Activated CD4-positive, alpha-beta memory T cell treated with anti-CD3 and anti-CD28 coated beads for 36 hours (primary cell): ENCODE results near the gene GPX4. TPM values are rescaled to one million over a fixed set of nuclear protein-coding genes. Genes with fewer than 3 reads are reported as not detected.

Experiments used
- CTCF ChIA-PET: fragments of 350-600 bp; sonication (Branson Sonifier 250); formaldehyde crosslinking; loops from one replicate; lab custom pipeline; 2021; ENCODE audit warnings: antibody characterized with exemption, inconsistent platforms; lab: Charles Lee
- POLR2A ChIA-PET: fragments of 350-600 bp; sonication (Branson Sonifier 250); formaldehyde crosslinking; loops from one replicate; lab custom pipeline; 2021; ENCODE audit warnings: antibody characterized with exemption; lab: Charles Lee
- DNase-seq: peaks from one replicate; pipeline ENCODE4 v3.0.0-alpha.2; 2020
- H3K27ac Mint-ChIP-seq: one replicate; pipeline ENCODE4 v1.8.0; 2021; ENCODE audit warnings: mixed read lengths
- H3K27me3 Mint-ChIP-seq: one replicate; pipeline ENCODE4 v1.8.0; 2021; ENCODE audit warnings: mixed read lengths
- H3K36me3 Mint-ChIP-seq: one replicate; pipeline ENCODE4 v1.8.0; 2021; ENCODE audit warnings: mixed read lengths
- H3K4me1 Mint-ChIP-seq: one replicate; pipeline ENCODE4 v1.8.0; 2021; ENCODE audit warnings: low read depth, mixed read lengths
- H3K4me3 Mint-ChIP-seq: one replicate; pipeline ENCODE4 v1.8.0; 2021; ENCODE audit warnings: mild to moderate bottlenecking, mixed read lengths
- H3K9me3 Mint-ChIP-seq: one replicate; pipeline ENCODE4 v1.8.0; 2021; ENCODE audit warnings: mixed read lengths
- intact Hi-C: fragments of 100-400 bp; cut with micrococcal nuclease; formaldehyde crosslinking; loops from one replicate; pipeline ENCODE4 v1.15.1; 2023
- total RNA-seq, 2 experiments: library from RNA; stranded (reverse); gene quantifications; one replicate each; pipeline ENCODE4 v1.2.3, GENCODE V29; 2021

The GPX4 gene
- total RNA-seq, 2 experiments from 2014 or later = 274 to 275 TPM

- CTCF ChIA-PET = interaction anchor here (0.7 to 5.2 kb wide), 2 partner anchors 23 to 178 kb away, joined by 4 to 31 read pairs; partner anchors contain the start of gene ABCA7
- no peak overlapping the region for H3K4me3 Mint-ChIP-seq
- no peaks in the 10 kb centered on the region for H3K9me3 Mint-ChIP-seq
- no peak overlapping the region for H3K27ac Mint-ChIP-seq
- peaks cover 15% of the 10 kb centered on the region for H3K4me1 Mint-ChIP-seq
- intact Hi-C loops = no loop called here
- H3K27me3 Mint-ChIP-seq = no peaks in the 10 kb centered on the region
- H3K36me3 Mint-ChIP-seq = peaks cover 2% of the 10 kb centered on the region
- POLR2A ChIA-PET = no interaction called here
- peak; percentile 86 for DNase-seq
These were observed 40.5 kb upstream of the GPX4 start for GRCh38 chr19:1063030-1063908.

GRCh38 chr19:1063909-1064660, 39.7 kb upstream of the GPX4 start:
- CTCF ChIA-PET = interaction anchor here (0.6 to 5.2 kb wide), 18 partner anchors 11 to 384 kb away, joined by 3 to 41 read pairs (median 5); partner anchors contain the start of genes ABCA7, ATP5F1D, CIRBP and CNN2
- H3K4me1 Mint-ChIP-seq = peaks cover 21% of the 10 kb centered on the region
- H3K27me3 Mint-ChIP-seq = no peaks in the 10 kb centered on the region
- intact Hi-C loops = no loop called here
- peaks cover 9% of the 10 kb centered on the region for H3K36me3 Mint-ChIP-seq
- H3K9me3 Mint-ChIP-seq = no peaks in the 10 kb centered on the region
- DNase-seq = no peak
- no peak overlapping the region for H3K27ac Mint-ChIP-seq
- no peak overlapping the region for H3K4me3 Mint-ChIP-seq
- POLR2A ChIA-PET = interaction anchor here (1.0 to 5.1 kb wide), 5 partner anchors 12 to 361 kb away, joined by 3 to 55 read pairs (median 5); partner anchors contain the start of genes CIRBP and GPX4

DNA sequence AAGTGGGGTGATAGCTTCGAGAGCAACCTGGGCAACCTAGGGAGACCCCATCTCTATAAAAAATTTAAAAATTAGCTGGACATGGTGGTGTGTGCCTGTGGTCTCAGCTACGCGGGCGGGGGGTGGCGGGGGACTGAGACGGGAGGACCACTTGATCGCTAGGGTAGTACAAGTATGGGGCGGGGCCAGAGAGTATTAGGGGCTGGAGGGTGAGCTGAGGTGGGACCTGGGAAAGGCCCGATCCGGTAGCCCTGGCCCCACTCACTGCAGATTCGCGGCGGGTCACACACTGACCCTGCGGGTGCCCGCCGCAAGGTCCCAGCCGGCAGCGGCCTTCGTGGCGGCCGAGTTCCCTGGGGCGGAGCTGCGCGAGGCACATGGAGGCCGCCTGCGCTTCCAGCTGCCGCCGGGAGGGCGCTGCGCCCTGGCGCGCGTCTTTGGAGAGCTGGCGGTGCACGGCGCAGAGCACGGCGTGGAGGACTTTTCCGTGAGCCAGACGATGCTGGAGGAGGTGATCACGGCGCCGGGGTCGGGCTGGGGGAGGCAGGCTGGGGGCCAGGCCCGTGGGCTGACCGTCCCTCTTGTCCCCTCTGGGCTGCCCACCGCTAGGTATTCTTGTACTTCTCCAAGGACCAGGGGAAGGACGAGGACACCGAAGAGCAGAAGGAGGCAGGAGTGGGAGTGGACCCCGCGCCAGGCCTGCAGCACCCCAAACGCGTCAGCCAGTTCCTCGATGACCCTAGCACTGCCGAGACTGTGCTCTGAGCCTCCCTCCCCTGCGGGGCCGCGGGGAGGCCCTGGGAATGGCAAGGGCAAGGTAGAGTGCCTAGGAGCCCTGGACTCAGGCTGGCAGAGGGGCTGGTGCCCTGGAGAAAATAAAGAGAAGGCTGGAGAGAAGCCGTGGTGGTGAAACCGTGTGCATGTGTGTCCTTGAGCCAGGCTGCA, 38.9 kb upstream of the GPX4 start:
- Mint-ChIP-seq H3K4me1 (peaks cover 24% of the 10 kb centered on the region), H3K27me3 (no peaks in the 10 kb centered on the region), H3K9me3 (no peaks in the 10 kb centered on the region), H3K4me3 (peak overlapping the region; percentile 5), H3K27ac (no peak overlapping the region), H3K36me3 (peaks cover 12% of the 10 kb centered on the region)
- intact Hi-C loops = no loop called here
- ChIA-PET CTCF (interaction anchor here (0.6 to 5.2 kb wide), 23 partner anchors 8 to 384 kb away, joined by 3 to 41 read pairs (median 5); partner anchors contain the start of genes ABCA7, ATP5F1D, CIRBP and CNN2), POLR2A (interaction anchor here (0.6 to 5.1 kb wide), 9 partner anchors 11 to 362 kb away, joined by 3 to 55 read pairs (median 4); partner anchors contain the start of genes CIRBP and GPX4)
- peak; percentile 80 for DNase-seq

- intact Hi-C loops = loop anchor here (2.0 kb wide), 1 partner anchor 25 kb away; the partner anchor contains the start of gene ABCA7
- Mint-ChIP-seq H3K27ac (no peak overlapping the region), H3K27me3 (no peaks in the 10 kb centered on the region)
These were observed 38.1 kb upstream of the GPX4 start for GRCh38 chr19:1065606-1066109.

GRCh38 chr19:1066251-1066747, 37.5 kb upstream of the GPX4 start:
- DNase-seq = no peak
- ChIA-PET CTCF (interaction anchor here (0.9 to 5.2 kb wide), 14 partner anchors 10 to 203 kb away, joined by 3 to 41 read pairs (median 4); partner anchors contain the start of genes ABCA7, CIRBP, CNN2 and POLR2E), POLR2A (interaction anchor here (0.7 to 5.1 kb wide), 10 partner anchors 9 to 195 kb away, joined by 3 to 55 read pairs (median 4); partner anchors contain the start of genes ABCA7, GPX4 and RNU6-2)
- Mint-ChIP-seq H3K4me1 (peaks cover 26% of the 10 kb centered on the region), H3K9me3 (no peaks in the 10 kb centered on the region), H3K27ac (no peak overlapping the region), H3K27me3 (no peaks in the 10 kb centered on the region), H3K36me3 (peaks cover 12% of the 10 kb centered on the region), H3K4me3 (peak overlapping the region; percentile 64)
- intact Hi-C loops = loop anchor here (2.0 kb wide), 1 partner anchor 25 kb away; the partner anchor contains the start of gene ABCA7

More at GRCh38 chr19:1065606-1066109, 38.1 kb upstream of the GPX4 start:
- peaks cover 26% of the 10 kb centered on the region for H3K4me1 Mint-ChIP-seq
- ChIA-PET POLR2A (interaction anchor here (0.6 to 5.1 kb wide), 8 partner anchors 9 to 65 kb away, joined by 3 to 55 read pairs (median 4); partner anchors contain the start of gene GPX4), CTCF (interaction anchor here (0.9 to 5.2 kb wide), 13 partner anchors 9 to 203 kb away, joined by 3 to 41 read pairs (median 4); partner anchors contain the start of genes ABCA7, CIRBP, POLR2E and RNU6-2)
- no peak overlapping the region for H3K4me3 Mint-ChIP-seq
- H3K36me3 Mint-ChIP-seq = peaks cover 12% of the 10 kb centered on the region
- no peak for DNase-seq
- H3K9me3 Mint-ChIP-seq = no peaks in the 10 kb centered on the region

DNA sequence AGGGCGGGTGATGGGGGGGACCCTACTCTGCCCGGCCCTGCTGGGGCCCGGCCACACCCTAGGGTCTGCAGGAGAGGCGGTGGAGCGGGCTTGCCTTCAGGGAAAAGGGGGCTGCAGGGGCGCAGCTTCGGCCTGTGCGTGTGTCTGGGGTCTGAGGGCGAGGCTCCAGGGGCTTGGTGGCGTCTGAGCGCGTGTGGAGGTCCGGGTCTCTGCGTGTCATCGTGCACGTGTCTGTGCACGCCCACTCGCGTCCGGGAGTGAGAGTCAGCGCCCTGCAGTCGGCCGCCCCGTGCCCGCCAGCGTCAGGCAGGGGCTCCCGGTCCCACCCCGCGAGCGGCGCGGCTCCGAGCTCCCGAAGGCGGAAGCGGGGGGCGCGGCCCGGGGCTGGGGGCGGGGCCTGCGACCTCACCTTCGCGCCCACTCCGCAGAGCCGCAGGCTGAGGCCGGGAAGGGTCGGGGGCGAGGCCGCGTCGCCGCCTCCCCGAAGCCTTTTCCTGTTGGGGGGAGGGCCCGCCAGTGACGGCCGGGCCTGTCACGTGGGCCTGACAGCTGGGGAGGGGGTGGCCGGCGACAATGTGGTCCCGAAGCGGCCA, 37.0 kb upstream of the GPX4 start, which contains the start of gene ARHGAP45:
Gene ARHGAP45 (plus strand): TSS at position 420 of the 593 bp plus-strand sequence. CDS start 239 bp downstream, outside the sequence.
- CTCF ChIA-PET = interaction anchor here (0.8 to 5.2 kb wide), 17 partner anchors 9 to 202 kb away, joined by 3 to 41 read pairs (median 3); partner anchors contain the start of genes ABCA7, CIRBP, CNN2 and RNU6-2
- DNase-seq = peak; percentile 87
- Mint-ChIP-seq H3K9me3 (no peaks in the 10 kb centered on the region), H3K27ac (peak within 1 kb of the TSS; percentile 91), H3K27me3 (no peaks in the 10 kb centered on the region), H3K4me3 (peak within 1 kb of the TSS; percentile 88), H3K4me1 (peaks cover 29% of the 10 kb centered on the region), H3K36me3 (peaks cover 15% of the 10 kb centered on the region)
- POLR2A ChIA-PET = interaction anchor here (0.6 to 5.1 kb wide), 16 partner anchors 8 to 202 kb away, joined by 3 to 55 read pairs (median 4); partner anchors contain the start of genes ABCA7, CIRBP, CNN2 and GPX4
- intact Hi-C loops = loop anchor here (1.0 to 2.0 kb wide), 2 partner anchors 15 to 26 kb away; partner anchors contain the start of gene ABCA7

GRCh38 chr19:1067341-1067957, 36.3 kb upstream of the GPX4 start:
- Mint-ChIP-seq H3K36me3 (peaks cover 20% of the 10 kb centered on the region), H3K4me1 (peaks cover 34% of the 10 kb centered on the region), H3K9me3 (no peaks in the 10 kb centered on the region), H3K27me3 (no peaks in the 10 kb centered on the region), H3K27ac (peak overlapping the region; percentile 91), H3K4me3 (peak overlapping the region; percentile 88)
- DNase-seq = no peak
- POLR2A ChIA-PET = interaction anchor here (0.5 to 5.1 kb wide), 14 partner anchors 8 to 201 kb away, joined by 3 to 55 read pairs (median 4); partner anchors contain the start of genes ABCA7, CIRBP, CNN2 and GPX4
- intact Hi-C loops = loop anchor here (1.0 to 2.0 kb wide), 2 partner anchors 15 to 27 kb away; partner anchors contain the start of gene ABCA7
- CTCF ChIA-PET = interaction anchor here (0.8 to 5.2 kb wide), 14 partner anchors 9 to 202 kb away, joined by 3 to 41 read pairs (median 6); partner anchors contain the start of genes ABCA7, CIRBP, CNN2 and RNU6-2

DNA sequence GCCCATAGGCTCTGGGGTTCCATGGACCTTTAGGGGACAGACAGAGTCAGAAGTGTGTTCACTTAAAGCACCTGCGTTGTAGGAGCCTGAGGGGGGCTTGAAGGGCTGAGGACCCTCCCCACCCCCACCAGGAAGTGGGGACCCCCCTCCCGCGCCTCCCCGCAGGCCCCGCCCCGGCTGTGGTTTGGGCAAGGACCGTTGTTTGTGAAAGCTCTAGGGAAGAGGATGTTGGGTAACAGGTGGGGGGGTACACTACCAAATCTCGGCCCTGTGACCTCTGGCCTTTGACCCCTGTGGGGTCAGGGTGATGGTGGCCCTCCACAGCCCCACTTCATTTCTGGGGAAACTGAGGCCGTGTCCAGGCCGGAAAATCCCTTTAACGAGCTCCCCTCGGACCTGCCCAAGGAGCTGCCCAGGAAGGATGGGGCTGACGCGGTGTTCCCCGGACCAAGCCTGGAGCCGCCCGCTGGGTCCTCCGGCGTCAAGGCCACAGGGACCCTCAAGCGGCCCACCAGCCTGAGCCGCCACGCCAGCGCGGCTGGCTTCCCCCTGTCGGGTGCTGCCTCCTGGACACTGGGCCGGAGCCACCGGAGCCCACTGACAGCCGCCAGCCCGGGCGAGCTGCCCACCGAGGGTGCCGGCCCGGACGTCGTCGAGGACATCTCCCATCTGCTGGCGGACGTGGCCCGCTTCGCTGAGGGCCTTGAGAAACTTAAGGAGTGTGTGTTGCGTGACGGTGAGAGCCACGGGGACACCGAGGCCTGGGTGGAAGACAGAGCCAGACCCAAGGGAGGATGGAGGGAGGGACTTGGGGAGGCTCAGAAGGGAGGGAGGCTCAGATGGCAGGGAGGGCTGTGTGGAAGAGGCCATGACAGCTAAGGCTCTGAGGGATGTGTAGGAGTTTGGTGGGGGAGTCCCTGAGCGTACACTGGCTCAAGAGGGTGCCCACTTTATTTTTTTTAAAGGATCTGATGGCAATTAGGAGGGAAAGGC, 35.5 kb upstream of the GPX4 start:
- Mint-ChIP-seq H3K36me3 (peaks cover 28% of the 10 kb centered on the region), H3K4me1 (peaks cover 43% of the 10 kb centered on the region), H3K4me3 (peak overlapping the region; percentile 88), H3K27me3 (no peaks in the 10 kb centered on the region), H3K27ac (peak overlapping the region; percentile 91), H3K9me3 (no peaks in the 10 kb centered on the region)
- intact Hi-C loops = loop anchor here (1.0 to 2.0 kb wide), 2 partner anchors 9 to 34 kb away; partner anchors contain the start of gene GPX4
- ChIA-PET POLR2A (interaction anchor here (0.5 to 5.1 kb wide), 11 partner anchors 8 to 201 kb away, joined by 3 to 55 read pairs (median 6); partner anchors contain the start of genes ABCA7, CIRBP, CNN2 and GPX4), CTCF (interaction anchor here (1.1 to 5.2 kb wide), 8 partner anchors 8 to 42 kb away, joined by 3 to 41 read pairs (median 12); partner anchors contain the start of genes ABCA7 and CNN2)
- peak; percentile 79 for DNase-seq
